ENCODE data around the gene SLC6A8. TPM values are rescaled to one million over a fixed set of nuclear protein-coding genes. Genes with fewer than 3 reads are reported as not detected.
A peak's percentile ranks its signal among the peaks of the same experiment; 100 is the strongest.

The SLC6A8 gene
- total RNA-seq, 6 donors from 2014 or later, result 3.9 to 8.1 (median 6.1) TPM

GRCh38 chrX:153723351-153724251 lies 35.9 kb downstream of the SLC6A8 start:
- ATAC-seq (ENCODE audit: low FRiP score in 2 of 2) (peak in 1 of 2 donors; percentile 2), DNase-seq (peak; percentile 47 to 87)
- peaks cover 0 to 9% (median 0%) of the 10 kb centered on the region in 4 donors for H3K9me3 ChIP-seq
- peak overlapping the region; percentile 86 to 91 (median 89) for H3K27ac ChIP-seq
- H3K36me3 ChIP-seq, result peaks cover 0 to 28% (median 10%) of the 10 kb centered on the region in 4 donors
- peaks cover 0 to 7% (median 0%) of the 10 kb centered on the region in 4 donors for H3K27me3 ChIP-seq
- WGBS, 2 donors, result 0 to 42% methylated on average over 1 to 48 of the region's 78 CpGs
- H3K4me3 ChIP-seq, result peak overlapping the region; percentile 65 to 82 (median 72)
- H3K4me1 ChIP-seq, result peaks cover 41 to 50% (median 45%) of the 10 kb centered on the region in 4 donors
- TF ChIP-seq EP300 (IDR thresholded peaks at IDR 0.05), result no peak
- peak in 1 of 2 donors; percentile 16 for TF ChIP-seq POLR2AphosphoS5 (IDR thresholded peaks at IDR 0.05)
- no peak for TF ChIP-seq POLR2A (IDR thresholded peaks at IDR 0.05)

- TF ChIP-seq EP300 (IDR thresholded peaks at IDR 0.05) (no peak), CTCF (IDR thresholded peaks at IDR 0.05) (no peak), POLR2A (IDR thresholded peaks at IDR 0.05) (peak in 3 of 4 donors; percentile 39 to 86 (median 68)), POLR2AphosphoS5 (IDR thresholded peaks at IDR 0.05) (peak; percentile 58 to 91)
- Histone ChIP-seq H3K36me3 (peaks cover 0 to 20% (median 10%) of the 10 kb centered on the region in 4 donors), H3K4me1 (peaks cover 41 to 50% (median 45%) of the 10 kb centered on the region in 4 donors), H3K9me3 (peaks cover 0 to 9% (median 0%) of the 10 kb centered on the region in 4 donors), H3K4me3 (peak within 1 kb of the TSS; percentile 65 to 82 (median 72)), H3K27ac (peak within 1 kb of the TSS; percentile 86 to 91 (median 89)), H3K27me3 (peaks cover 0 to 7% (median 0%) of the 10 kb centered on the region in 4 donors)
- DNase-seq, result peak; percentile 88 to 98
- ATAC-seq (ENCODE audit: low FRiP score in 2 of 2), result peak; percentile 90 to 91
- 20% methylated on average over 48 of the region's 88 CpGs; no CpG with 5 or more reads in 1 of the 2 donors for WGBS, 2 donors
These were observed 36.7 kb downstream of the SLC6A8 start, which contains the start of the genes ABCD1 and BCAP31 for GRCh38 chrX:153724252-153725038. TSS of gene ABCD1 (plus strand) at chrX:153724856. CDS start at chrX:153725267, 411 bp downstream. TSS of gene BCAP31 (minus strand) at chrX:153724387. CDS start at chrX:153723244, 1,143 bp downstream.

- Histone ChIP-seq H3K27ac (peak overlapping the region; percentile 86 to 91 (median 89)), H3K4me1 (peaks cover 41 to 50% (median 45%) of the 10 kb centered on the region in 4 donors), H3K36me3 (peaks cover 0 to 13% (median 4%) of the 10 kb centered on the region in 4 donors), H3K9me3 (peaks cover 0 to 10% (median 0%) of the 10 kb centered on the region in 4 donors), H3K4me3 (peak overlapping the region; percentile 20 to 82 (median 70)), H3K27me3 (peaks cover 0 to 7% (median 0%) of the 10 kb centered on the region in 4 donors)
- 80 to 91% methylated on average over 8 to 35 of the region's 55 CpGs for WGBS, 2 donors
- TF ChIP-seq POLR2AphosphoS5 (IDR thresholded peaks at IDR 0.05), result no peak
- no peak for TF ChIP-seq CTCF (IDR thresholded peaks at IDR 0.05)
- no peak for TF ChIP-seq EP300 (IDR thresholded peaks at IDR 0.05)
- no peak for TF ChIP-seq POLR2A (IDR thresholded peaks at IDR 0.05)
- peak in 1 of 2 donors; percentile 78 for DNase-seq
- no peak for ATAC-seq (ENCODE audit: low FRiP score in 2 of 2)
These were observed 37.5 kb downstream of the SLC6A8 start for GRCh38 chrX:153725039-153725831.

- no peak for ATAC-seq (ENCODE audit: low FRiP score in 2 of 2)
- no peak for TF ChIP-seq CTCF (IDR thresholded peaks at IDR 0.05)
- no peak for TF ChIP-seq POLR2AphosphoS5 (IDR thresholded peaks at IDR 0.05)
- no peak for TF ChIP-seq EP300 (IDR thresholded peaks at IDR 0.05)
- TF ChIP-seq POLR2A (IDR thresholded peaks at IDR 0.05), result no peak
- Histone ChIP-seq H3K9me3 (peaks cover 0 to 13% (median 0%) of the 10 kb centered on the region in 4 donors), H3K27me3 (peaks cover 0 to 7% (median 0%) of the 10 kb centered on the region in 4 donors), H3K4me3 (peak overlapping the region in 3 of 4 donors; percentile 17 to 82 (median 75)), H3K27ac (peak overlapping the region; percentile 86 to 91 (median 89)), H3K4me1 (peaks cover 41 to 50% (median 45%) of the 10 kb centered on the region in 4 donors), H3K36me3 (peaks cover 0 to 6% (median 0%) of the 10 kb centered on the region in 4 donors)
- WGBS, 2 donors, result 47 to 73% methylated on average over 6 to 35 of the region's 35 CpGs
- DNase-seq, result peak in 1 of 2 donors; percentile 85
These were observed 38.1 kb downstream of the SLC6A8 start for GRCh38 chrX:153725832-153726285.
